Astrocyte (in vitro differentiated cells and primary cell): ENCODE data around the gene ZNF101. TPM values are rescaled to one million over a fixed set of nuclear protein-coding genes. Genes with fewer than 3 reads are reported as not detected.
"Not testable (repeated sequence)": the region's sequence is repeated elsewhere in the genome, so short reads cannot be mapped to it uniquely, and the experiment has no call there.

ENCODE experiments used
- DNase-seq: peaks from one replicate; pipeline ENCODE4 v3.0.0-alpha.2; 2010; ENCODE audit warnings: low read depth
- FAIRE-seq: peaks from 2 replicates; lab custom pipeline; 2011; peaks lifted over from hg19 to GRCh38; lab: Jason Lieb, UNC
- H2AFZ ChIP-seq: 2 replicates; pipeline ENCODE4 v1.6.0; 2012; ENCODE audit warnings: low read depth, low read length, inconsistent platforms
- H3K27ac ChIP-seq: 2 replicates; pipeline ENCODE4 v1.5.1; 2011; ENCODE audit warnings: low read depth, low read length, inconsistent platforms
- H3K27me3 ChIP-seq: 2 replicates; pipeline ENCODE4 v1.6.0; 2011; ENCODE audit warnings: low read length, inconsistent platforms; ENCODE audit not compliant: insufficient read depth
- H3K36me3 ChIP-seq: 2 replicates; pipeline ENCODE4 v1.5.1; 2011; ENCODE audit warnings: low read length, inconsistent platforms; ENCODE audit not compliant: insufficient read depth
- H3K4me1 ChIP-seq: 2 replicates; pipeline ENCODE4 v1.5.1; 2011; ENCODE audit warnings: low read length, inconsistent platforms; ENCODE audit not compliant: insufficient read depth
- H3K4me2 ChIP-seq: 2 replicates; pipeline ENCODE4 v1.6.0; 2012; ENCODE audit warnings: low read length, inconsistent platforms
- H3K4me3 ChIP-seq: 2 replicates; pipeline ENCODE4 v1.5.1; 2011; ENCODE audit warnings: low read depth, mild to moderate bottlenecking, low read length, inconsistent platforms; ENCODE audit not compliant: insufficient read depth
- H3K79me2 ChIP-seq: 2 replicates; pipeline ENCODE4 v1.6.0; 2012; ENCODE audit warnings: mild to moderate bottlenecking, low read length, inconsistent platforms; ENCODE audit not compliant: insufficient read depth
- H3K9ac ChIP-seq: 2 replicates; pipeline ENCODE4 v1.6.0; 2012; ENCODE audit warnings: mild to moderate bottlenecking, low read length, inconsistent platforms
- H3K9me3 ChIP-seq: 2 replicates; pipeline ENCODE4 v1.5.1; 2012; ENCODE audit warnings: low read depth, mild to moderate bottlenecking, low read length, inconsistent platforms; ENCODE audit not compliant: insufficient read depth
- H4K20me1 ChIP-seq: 2 replicates; pipeline ENCODE4 v1.6.0; 2012; ENCODE audit warnings: low read length, inconsistent platforms; ENCODE audit not compliant: insufficient read depth
- H3K27ac Mint-ChIP-seq: one replicate; pipeline ENCODE4 v1.8.0; 2021; ENCODE audit warnings: mild to moderate bottlenecking, mixed read lengths; ENCODE audit not compliant: unreplicated experiment
- H3K27me3 Mint-ChIP-seq: one replicate; pipeline ENCODE4 v1.8.0; 2021; ENCODE audit warnings: low read depth, mixed read lengths; ENCODE audit not compliant: unreplicated experiment
- H3K36me3 Mint-ChIP-seq: one replicate; pipeline ENCODE4 v1.8.0; 2021; ENCODE audit warnings: low read depth, mixed read lengths; ENCODE audit not compliant: unreplicated experiment
- H3K4me1 Mint-ChIP-seq: one replicate; pipeline ENCODE4 v1.8.0; 2021; ENCODE audit warnings: low read depth, mixed read lengths; ENCODE audit not compliant: unreplicated experiment
- H3K4me3 Mint-ChIP-seq: one replicate; pipeline ENCODE4 v1.8.0; 2021; ENCODE audit warnings: mild to moderate bottlenecking, moderate library complexity, mixed read lengths; ENCODE audit not compliant: unreplicated experiment
- H3K9me3 Mint-ChIP-seq: one replicate; pipeline ENCODE4 v1.8.0; 2021; ENCODE audit warnings: mild to moderate bottlenecking, mixed read lengths; ENCODE audit not compliant: unreplicated experiment
- CTCF ChIP-seq: IDR thresholded peaks from 2 replicates; pipeline ENCODE4 v1.5.1; 2011; ENCODE audit warnings: low read depth, mild to moderate bottlenecking, inconsistent platforms, low read length, moderate library complexity; ENCODE audit not compliant: insufficient read depth
- EZH2 ChIP-seq: IDR thresholded peaks from 2 replicates; pipeline ENCODE4 v1.6.1; 2012; ENCODE audit warnings: mild to moderate bottlenecking, low read length, inconsistent platforms; ENCODE audit not compliant: insufficient read depth
- total RNA-seq: library from RNA; stranded (reverse); gene quantifications from 2 replicates; pipeline ENCODE4 v1.2.1, GENCODE V29; 2021

The ZNF101 gene
- total RNA-seq, 1 donor from 2014 or later: 8.9 TPM

GRCh38 chr19:19696386-19696785, 27.7 kb downstream of the ZNF101 start:
- no peaks in the 10 kb centered on the region for H4K20me1 ChIP-seq
- H2AFZ ChIP-seq: no peak overlapping the region
- FAIRE-seq: no peak
- H3K4me3 ChIP-seq: no peak overlapping the region
- H3K27ac Mint-ChIP-seq: no peak overlapping the region
- H3K9ac ChIP-seq: no peak overlapping the region
- no peak overlapping the region for H3K4me2 ChIP-seq
- H3K36me3 ChIP-seq: no peaks in the 10 kb centered on the region
- H3K27ac ChIP-seq: no peak overlapping the region
- H3K4me3 Mint-ChIP-seq: no peak overlapping the region
- no peaks in the 10 kb centered on the region for H3K27me3 ChIP-seq
- no peaks in the 10 kb centered on the region for H3K4me1 Mint-ChIP-seq
- peaks cover 6% of the 10 kb centered on the region for H3K36me3 Mint-ChIP-seq
- H3K27me3 Mint-ChIP-seq: no peaks in the 10 kb centered on the region
- TF ChIP-seq CTCF: no peak
- no peak for TF ChIP-seq EZH2
- no peaks in the 10 kb centered on the region for H3K4me1 ChIP-seq
- H3K79me2 ChIP-seq: no peaks in the 10 kb centered on the region
- peaks cover 9% of the 10 kb centered on the region for H3K9me3 ChIP-seq
- no peak for DNase-seq
- H3K9me3 Mint-ChIP-seq: peaks cover 23% of the 10 kb centered on the region

GRCh38 chr19:19697589-19697988, 28.9 kb downstream of the ZNF101 start:
- no peaks in the 10 kb centered on the region for H3K79me2 ChIP-seq
- H3K4me1 Mint-ChIP-seq: no peaks in the 10 kb centered on the region
- H3K27me3 ChIP-seq: no peaks in the 10 kb centered on the region
- no peak overlapping the region for H3K9ac ChIP-seq
- no peaks in the 10 kb centered on the region for H4K20me1 ChIP-seq
- H3K4me1 ChIP-seq: no peaks in the 10 kb centered on the region
- H3K36me3 ChIP-seq: no peaks in the 10 kb centered on the region
- FAIRE-seq (no peak), DNase-seq (no peak)
- TF ChIP-seq CTCF: no peak
- no peak for TF ChIP-seq EZH2
- H3K36me3 Mint-ChIP-seq: peaks cover 7% of the 10 kb centered on the region
- peaks cover 27% of the 10 kb centered on the region for H3K9me3 Mint-ChIP-seq
- H2AFZ ChIP-seq: no peak overlapping the region
- no peak overlapping the region for H3K4me2 ChIP-seq
- no peak overlapping the region for H3K27ac Mint-ChIP-seq
- no peak overlapping the region for H3K27ac ChIP-seq
- no peak overlapping the region for H3K4me3 ChIP-seq
- H3K4me3 Mint-ChIP-seq: no peak overlapping the region
- H3K9me3 ChIP-seq: peaks cover 9% of the 10 kb centered on the region
- H3K27me3 Mint-ChIP-seq: no peaks in the 10 kb centered on the region

- not testable (repeated sequence) for H3K79me2 ChIP-seq, FAIRE-seq, H3K27me3 ChIP-seq, H3K4me2 ChIP-seq, H3K27ac Mint-ChIP-seq, H3K4me3 Mint-ChIP-seq, H3K9ac ChIP-seq, H3K27me3 Mint-ChIP-seq, H3K4me3 ChIP-seq, H3K36me3 ChIP-seq, H3K4me1 ChIP-seq, H2AFZ ChIP-seq, H4K20me1 ChIP-seq, DNase-seq, H3K4me1 Mint-ChIP-seq, H3K27ac ChIP-seq
- Mint-ChIP-seq H3K9me3 (peaks cover 49% of the 10 kb centered on the region), H3K36me3 (peaks cover 22% of the 10 kb centered on the region)
- H3K9me3 ChIP-seq: peaks cover 13% of the 10 kb centered on the region
These were observed 31.9 kb downstream of the ZNF101 start for GRCh38 chr19:19700493-19700892.
